Mesenchymal stem cell (in vitro differentiated cells and primary cell): ENCODE measurements around the gene CACUL1.

ENCODE experiments used
- DNase-seq: peaks from one replicate; pipeline ENCODE4 v3.0.0-alpha.2; 2013
- H2AFZ ChIP-seq: one replicate; pipeline ENCODE4 v1.6.1; 2013; ENCODE audit warnings: low read depth, mild to moderate bottlenecking, control low read depth, inconsistent platforms, low read length, moderate library complexity
- H2AK5ac ChIP-seq: 2 replicates; pipeline ENCODE4 v1.6.1; 2013; ENCODE audit warnings: low read length, moderate library complexity, mild to moderate bottlenecking, inconsistent platforms; ENCODE audit not compliant: severe bottlenecking
- H2BK120ac ChIP-seq: one replicate; pipeline ENCODE4 v1.6.1; 2013; ENCODE audit warnings: low read depth, mild to moderate bottlenecking, inconsistent platforms, low read length, moderate library complexity
- H2BK12ac ChIP-seq, 2 experiments: one replicate each; pipeline ENCODE4 v1.6.1; 2013; ENCODE audit warnings: inconsistent platforms in 2 of 2, low read length in 2 of 2, mild to moderate bottlenecking in 2 of 2, moderate library complexity in 2 of 2, control low read depth in 1 of 2
- H2BK15ac ChIP-seq: one replicate; pipeline ENCODE4 v1.6.1; 2013; ENCODE audit warnings: mild to moderate bottlenecking, low read depth, inconsistent platforms; ENCODE audit not compliant: poor library complexity, severe bottlenecking
- H2BK5ac ChIP-seq: 2 replicates; pipeline ENCODE4 v1.6.1; 2013; ENCODE audit warnings: low read depth, mild to moderate bottlenecking, low read length, control low read depth, inconsistent platforms; ENCODE audit not compliant: poor library complexity, severe bottlenecking
- H3K14ac ChIP-seq, 2 experiments: one replicate each; pipeline ENCODE4 v1.6.1; 2013; ENCODE audit warnings: inconsistent platforms in 2 of 2, low read length in 2 of 2, control low read depth in 1 of 2, mild to moderate bottlenecking in 1 of 2, moderate library complexity in 1 of 2
- H3K18ac ChIP-seq, 2 experiments: one replicate each; pipeline ENCODE4 v1.6.1; 2013; ENCODE audit warnings: inconsistent platforms in 2 of 2, low read length in 2 of 2, control low read depth in 1 of 2, low read depth in 1 of 2, mild to moderate bottlenecking in 1 of 2
- H3K23ac ChIP-seq, 2 experiments: one replicate each; pipeline ENCODE4 v1.6.1; 2013; ENCODE audit warnings: inconsistent platforms in 2 of 2, low read length in 2 of 2, mild to moderate bottlenecking in 2 of 2, moderate library complexity in 2 of 2, control low read depth in 1 of 2
- H3K27ac ChIP-seq: 2 replicates; pipeline ENCODE4 v1.5.1; 2013; ENCODE audit warnings: mild to moderate bottlenecking, moderate library complexity, low read length, control low read depth, inconsistent platforms; ENCODE audit not compliant: poor library complexity, severe bottlenecking
- H3K27me3 ChIP-seq, 2 experiments: 2 replicates each; pipeline versions ENCODE4 v1.6.1 to v1.7.0; 2013; ENCODE audit warnings: low read length in 2 of 2, mild to moderate bottlenecking in 2 of 2, moderate library complexity in 2 of 2, control low read depth in 1 of 2, inconsistent platforms in 1 of 2; ENCODE audit not compliant: control insufficient read depth in 1 of 2, insufficient read depth in 1 of 2
- H3K36me3 ChIP-seq, 2 experiments: 2 replicates each; pipeline versions ENCODE4 v1.6.1 to v1.7.0; 2013; ENCODE audit warnings: low read length in 2 of 2, control low read depth in 1 of 2, inconsistent platforms in 1 of 2, low read depth in 1 of 2, mild to moderate bottlenecking in 1 of 2; ENCODE audit not compliant: insufficient read depth in 2 of 2, control insufficient read depth in 1 of 2
- H3K4ac ChIP-seq, 2 experiments: one replicate each; pipeline ENCODE4 v1.6.1; 2013; ENCODE audit warnings: inconsistent platforms in 2 of 2, low read length in 2 of 2, mild to moderate bottlenecking in 2 of 2, moderate library complexity in 2 of 2, control low read depth in 1 of 2, low read depth in 1 of 2
- H3K4me1 ChIP-seq: 2 replicates; pipeline ENCODE4 v1.6.1; 2013; ENCODE audit warnings: low read depth, low read length, control low read depth; ENCODE audit not compliant: control insufficient read depth, insufficient read depth
- H3K4me2 ChIP-seq: 2 replicates; pipeline ENCODE4 v1.6.1; 2013; ENCODE audit warnings: low read length, mild to moderate bottlenecking, inconsistent platforms; ENCODE audit not compliant: poor library complexity, severe bottlenecking
- H3K4me3 ChIP-seq, 2 experiments: 2 replicates each; pipeline versions ENCODE4 v1.5.1 to v1.7.0; 2013; ENCODE audit warnings: low read length in 2 of 2, mild to moderate bottlenecking in 2 of 2, control low read depth in 1 of 2, low read depth in 1 of 2; ENCODE audit not compliant: insufficient read depth in 1 of 2
- H3K79me1 ChIP-seq: replicated peaks from 2 replicates; pipeline ENCODE4 v1.6.1; 2013; ENCODE audit warnings: mild to moderate bottlenecking, control low read depth, low read length, inconsistent platforms; ENCODE audit not compliant: poor library complexity, severe bottlenecking
- H3K9ac ChIP-seq: 2 replicates; pipeline ENCODE4 v1.7.0; 2013; ENCODE audit warnings: mild to moderate bottlenecking, low read length, moderate library complexity
- H3K9me3 ChIP-seq: 2 replicates; pipeline ENCODE4 v1.7.0; 2013; ENCODE audit warnings: mild to moderate bottlenecking, low read length; ENCODE audit not compliant: control insufficient read depth
- H4K8ac ChIP-seq: one replicate; pipeline ENCODE4 v1.6.1; 2013; ENCODE audit warnings: inconsistent platforms, mild to moderate bottlenecking, low read length, moderate library complexity
- H4K91ac ChIP-seq: one replicate; pipeline ENCODE4 v1.6.1; 2013; ENCODE audit warnings: mild to moderate bottlenecking, low read length, inconsistent platforms
- WGBS: methylation state at CpG from one replicate; pipeline ENCODE4 v1.1.7; 2013; ENCODE audit warnings: mixed read lengths; 5-methylcytosine and 5-hydroxymethylcytosine counted together

Gene CACUL1

GRCh38 chr10:118769898-118770600 lies 15.3 kb upstream of the CACUL1 start:
- Histone ChIP-seq H3K23ac (no peak overlapping the region), H2BK12ac (no peak overlapping the region), H4K8ac (no peak overlapping the region), H3K4me3 (no peak overlapping the region), H3K79me1 (no peaks in the 10 kb centered on the region), H3K18ac (no peak overlapping the region), H4K91ac (no peak overlapping the region), H2AK5ac (no peak overlapping the region), H2BK5ac (no peak overlapping the region), H3K4ac (no peak overlapping the region), H3K9ac (no peak overlapping the region), H2BK120ac (no peak overlapping the region), H3K27me3 (peaks cover 0 to 8% of the 10 kb centered on the region in 2 experiments), H3K27ac (no peak overlapping the region), H3K4me1 (no peaks in the 10 kb centered on the region), H2BK15ac (no peak overlapping the region), H3K36me3 (no peaks in the 10 kb centered on the region), H2AFZ (no peak overlapping the region), H3K4me2 (no peak overlapping the region), H3K9me3 (no peaks in the 10 kb centered on the region), H3K14ac (no peak overlapping the region)
- DNase-seq: no peak
- WGBS: 88% methylated on average over 4 of the region's 9 CpGs

- no peak overlapping the region for H4K8ac ChIP-seq
- no peak overlapping the region for H3K27ac ChIP-seq
- no peak overlapping the region for H3K14ac ChIP-seq
- no peak overlapping the region for H2AFZ ChIP-seq
- H3K79me1 ChIP-seq: no peaks in the 10 kb centered on the region
- peaks cover 0 to 8% of the 10 kb centered on the region in 2 experiments for H3K27me3 ChIP-seq
- no peak overlapping the region for H3K23ac ChIP-seq
- no peak overlapping the region for H3K18ac ChIP-seq
- H2BK5ac ChIP-seq: no peak overlapping the region
- H3K4me2 ChIP-seq: no peak overlapping the region
- no peak overlapping the region for H2BK15ac ChIP-seq
- no peak overlapping the region for H4K91ac ChIP-seq
- 91% methylated on average over 5 of the region's 6 CpGs for WGBS
- no peak overlapping the region for H3K4me3 ChIP-seq
- no peak overlapping the region for H3K9ac ChIP-seq
- no peak overlapping the region for H3K4ac ChIP-seq
- no peaks in the 10 kb centered on the region for H3K36me3 ChIP-seq
- peaks cover 4% of the 10 kb centered on the region for H3K4me1 ChIP-seq
- no peak overlapping the region for H2BK12ac ChIP-seq
- no peak overlapping the region for H2BK120ac ChIP-seq
- no peaks in the 10 kb centered on the region for H3K9me3 ChIP-seq
- H2AK5ac ChIP-seq: no peak overlapping the region
- DNase-seq: no peak
Observed at GRCh38 chr10:118768041-118768919, 13.5 kb upstream of the CACUL1 start.

- Histone ChIP-seq H2BK12ac (no peak overlapping the region), H2BK5ac (no peak overlapping the region), H3K23ac (no peak overlapping the region), H3K4me2 (no peak overlapping the region), H3K27me3 (peaks cover 0 to 8% of the 10 kb centered on the region in 2 experiments), H3K36me3 (no peaks in the 10 kb centered on the region), H3K14ac (no peak overlapping the region), H2AFZ (no peak overlapping the region), H2AK5ac (no peak overlapping the region), H3K79me1 (no peaks in the 10 kb centered on the region), H2BK120ac (no peak overlapping the region), H3K4me1 (peaks cover 4% of the 10 kb centered on the region), H3K4ac (no peak overlapping the region), H3K4me3 (no peak overlapping the region), H3K9ac (no peak overlapping the region), H3K18ac (no peak overlapping the region), H4K8ac (no peak overlapping the region), H3K9me3 (no peaks in the 10 kb centered on the region), H2BK15ac (no peak overlapping the region), H4K91ac (no peak overlapping the region), H3K27ac (no peak overlapping the region)
- DNase-seq: no peak
- 92% methylated on average over 4 of the region's 6 CpGs for WGBS
Observed at GRCh38 chr10:118767297-118768040, 12.7 kb upstream of the CACUL1 start.

- Histone ChIP-seq H3K4me1 (peaks cover 9% of the 10 kb centered on the region), H3K27me3 (no peaks in the 10 kb centered on the region), H2BK5ac (no peak overlapping the region), H3K14ac (no peak overlapping the region), H2BK120ac (no peak overlapping the region), H2BK12ac (no peak overlapping the region), H3K23ac (no peak overlapping the region), H2AFZ (no peak overlapping the region), H2AK5ac (peak overlapping the region; percentile 8), H3K36me3 (no peaks in the 10 kb centered on the region), H3K9me3 (no peaks in the 10 kb centered on the region), H3K9ac (no peak overlapping the region), H3K18ac (no peak overlapping the region), H4K8ac (no peak overlapping the region), H3K4me2 (no peak overlapping the region), H4K91ac (no peak overlapping the region), H3K79me1 (no peaks in the 10 kb centered on the region), H3K4me3 (no peak overlapping the region), H3K27ac (peak overlapping the region; percentile 39), H3K4ac (no peak overlapping the region), H2BK15ac (no peak overlapping the region)
- no peak for DNase-seq
- 97% methylated on average over 4 of the region's 4 CpGs for WGBS
Observed at GRCh38 chr10:118764195-118764594, 9.4 kb upstream of the CACUL1 start.
